ENCODE results near the gene SRSF5.

The SRSF5 gene

GRCh38 chr14:69770559-69770958, 3.6 kb downstream of the SRSF5 start:
- DNase-seq = no peak

- no peak for DNase-seq
These were observed 4.2 kb downstream of the SRSF5 start for GRCh38 chr14:69771136-69771535.

- no peak for DNase-seq
These were observed 5.4 kb downstream of the SRSF5 start for GRCh38 chr14:69772082-69773017.

GRCh38 chr14:69773571-69774276, 6.8 kb downstream of the SRSF5 start:
- no peak for DNase-seq

- DNase-seq = no peak
These were observed 8.1 kb downstream of the SRSF5 start for GRCh38 chr14:69775012-69775411.

- DNase-seq = no peak
These were observed 10.0 kb downstream of the SRSF5 start for GRCh38 chr14:69776875-69777453.

GRCh38 chr14:69779088-69779487, 12.1 kb downstream of the SRSF5 start:
- DNase-seq = no peak

GRCh38 chr14:69780092-69780491, 13.2 kb downstream of the SRSF5 start:
- DNase-seq = no peak

- DNase-seq = no peak
These were observed 14.0 kb downstream of the SRSF5 start for GRCh38 chr14:69780952-69781351.

- DNase-seq = no peak
These were observed 18.0 kb downstream of the SRSF5 start for GRCh38 chr14:69784942-69785341.

- DNase-seq = no peak
These were observed 19.7 kb downstream of the SRSF5 start for GRCh38 chr14:69786603-69787002.

GRCh38 chr14:69789118-69789640, 22.2 kb downstream of the SRSF5 start:
- DNase-seq = no peak

- no peak for DNase-seq
These were observed 26.0 kb downstream of the SRSF5 start for GRCh38 chr14:69792887-69793421.

- DNase-seq = no peak
These were observed 27.8 kb downstream of the SRSF5 start for GRCh38 chr14:69794791-69795190.

GRCh38 chr14:69795691-69796090, 28.7 kb downstream of the SRSF5 start:
- DNase-seq = no peak

- no peak for DNase-seq
These were observed 30.0 kb downstream of the SRSF5 start, which contains the start of gene SLC10A1 for GRCh38 chr14:69796797-69797500. Gene SLC10A1, minus strand, starts transcription at chr14:69797241. Its CDS starts 86 bp downstream, at chr14:69797155.

GRCh38 chr14:69797573-69798338, 30.8 kb downstream of the SRSF5 start:
- no peak for DNase-seq

GRCh38 chr14:69798339-69798735, 31.4 kb downstream of the SRSF5 start:
- no peak for DNase-seq

GRCh38 chr14:69803753-69804152, 36.8 kb downstream of the SRSF5 start:
- DNase-seq = no peak

GRCh38 chr14:69804902-69805301, 38.0 kb downstream of the SRSF5 start:
- no peak for DNase-seq
